Thyroid gland (tissue), 4 donors: ENCODE measurements around the gene DLGAP1. TPM values are rescaled to one million over a fixed set of nuclear protein-coding genes. Genes with fewer than 3 reads are reported as not detected.

Experiments
- DNase-seq, 2 donors: peaks; one replicate each; pipeline ENCODE4 v3.0.0-alpha.2; 2019
- H3K27ac ChIP-seq, 3 donors: fragments of 200-600 bp; sonication (generic); 1 replicate in 2 of 3; 2 replicates in 1 of 3; pipeline ENCODE4 v1.5.1; 2016 to 2019; ENCODE audit warnings: mild to moderate bottlenecking in 1 of 3, moderate library complexity in 1 of 3
- H3K27me3 ChIP-seq: fragments of 200-600 bp; sonication (generic); one replicate; pipeline ENCODE4 v1.5.1; 2019
- H3K36me3 ChIP-seq, 2 donors: fragments of 200-600 bp; sonication (generic); one replicate each; pipeline ENCODE4 v1.5.1; 2016 to 2019
- H3K4me1 ChIP-seq, 2 donors: fragments of 200-600 bp; sonication (generic); one replicate each; pipeline ENCODE4 v1.5.1; 2017 to 2019
- H3K4me3 ChIP-seq, 3 donors: fragments of 200-600 bp; sonication (generic); replicated peaks in 1 of 3; 1 replicate in 2 of 3; 2 replicates in 1 of 3; pipeline ENCODE4 v1.5.1; 2016; ENCODE audit warnings: mild to moderate bottlenecking in 1 of 3
- H3K9me3 ChIP-seq: fragments of 200-600 bp; sonication (generic); one replicate; pipeline ENCODE4 v1.5.1; 2017
- POLR2A ChIP-seq, 2 donors: fragments of 450-650 bp; IDR thresholded peaks; one replicate each; pipeline ENCODE4 v1.6.1; 2017; ENCODE audit warnings: antibody characterized with exemption in 2 of 2, mild to moderate bottlenecking in 2 of 2, moderate library complexity in 1 of 2
- WGBS, 2 donors: methylation state at CpG; one replicate each; pipeline ENCODE4 v1.1.5; 2017; 5-methylcytosine and 5-hydroxymethylcytosine counted together
- intact Hi-C: fragments of 100-400 bp; cut with DNase I; formaldehyde crosslinking; loops from one replicate; pipeline ENCODE4 v1.15.1; 2023
- total RNA-seq, 4 donors: library from RNA; depleted of rRNA; stranded (reverse); fragments of >200 nt; gene quantifications; one replicate each; pipeline ENCODE4 v1.2.3, GENCODE V29; 2016
- TF ChIP-seq, protein P1 (sequence below), 6 experiments: fragments of 200-600 bp in 3 of 6; fragments of 450-650 bp in 3 of 6; sonication (generic) in 3 of 6; IDR thresholded peaks; one replicate each; pipeline ENCODE4 v1.5.1; 2016 to 2019; ENCODE audit warnings: antibody characterized with exemption in 6 of 6, mild to moderate bottlenecking in 2 of 6, inconsistent platforms in 1 of 6, moderate library complexity in 1 of 6

DLGAP1 gene
- total RNA-seq, 4 donors from 2014 or later: 0.25 to 2.7 (median 0.77) TPM

DNA sequence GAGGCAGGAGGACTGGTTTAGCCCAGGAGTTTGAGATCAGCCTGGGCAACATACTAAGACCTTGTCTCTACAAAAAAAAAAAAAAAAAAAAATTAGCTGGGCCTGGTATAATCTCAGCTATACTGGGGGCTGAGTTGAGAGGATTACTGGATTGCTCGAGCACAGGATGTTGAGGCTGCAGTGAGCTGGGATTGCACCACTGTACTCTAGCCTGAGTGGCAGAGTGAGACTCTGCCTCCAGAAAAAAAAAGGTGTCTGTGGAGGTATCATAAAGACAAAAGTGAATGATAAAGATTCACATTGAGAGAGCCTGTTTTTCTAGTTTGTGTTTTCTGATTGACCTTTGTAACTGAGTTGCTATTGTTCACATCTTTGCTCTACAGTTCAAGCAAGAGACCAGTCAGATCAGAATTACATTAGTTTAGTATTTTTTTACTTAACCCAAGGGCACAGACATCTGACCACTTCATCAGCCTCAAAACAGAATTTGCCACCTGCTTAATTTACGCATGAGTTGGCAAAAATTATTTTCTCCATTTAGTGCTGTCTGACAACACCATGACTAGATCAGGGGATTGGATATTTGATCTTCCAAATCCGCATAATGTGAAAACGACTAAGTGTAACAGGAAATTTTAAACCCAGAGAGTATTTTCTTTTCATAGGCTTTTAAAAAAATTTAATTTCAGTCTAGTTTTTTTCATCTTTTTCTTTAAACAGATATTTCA lies 734.1 kb downstream of the DLGAP1 start:
- no peak for DNase-seq
- TF ChIP-seq, protein P1, sequence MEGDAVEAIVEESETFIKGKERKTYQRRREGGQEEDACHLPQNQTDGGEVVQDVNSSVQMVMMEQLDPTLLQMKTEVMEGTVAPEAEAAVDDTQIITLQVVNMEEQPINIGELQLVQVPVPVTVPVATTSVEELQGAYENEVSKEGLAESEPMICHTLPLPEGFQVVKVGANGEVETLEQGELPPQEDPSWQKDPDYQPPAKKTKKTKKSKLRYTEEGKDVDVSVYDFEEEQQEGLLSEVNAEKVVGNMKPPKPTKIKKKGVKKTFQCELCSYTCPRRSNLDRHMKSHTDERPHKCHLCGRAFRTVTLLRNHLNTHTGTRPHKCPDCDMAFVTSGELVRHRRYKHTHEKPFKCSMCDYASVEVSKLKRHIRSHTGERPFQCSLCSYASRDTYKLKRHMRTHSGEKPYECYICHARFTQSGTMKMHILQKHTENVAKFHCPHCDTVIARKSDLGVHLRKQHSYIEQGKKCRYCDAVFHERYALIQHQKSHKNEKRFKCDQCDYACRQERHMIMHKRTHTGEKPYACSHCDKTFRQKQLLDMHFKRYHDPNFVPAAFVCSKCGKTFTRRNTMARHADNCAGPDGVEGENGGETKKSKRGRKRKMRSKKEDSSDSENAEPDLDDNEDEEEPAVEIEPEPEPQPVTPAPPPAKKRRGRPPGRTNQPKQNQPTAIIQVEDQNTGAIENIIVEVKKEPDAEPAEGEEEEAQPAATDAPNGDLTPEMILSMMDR (IDR thresholded peaks at IDR 0.05): no peak
- no peak for TF ChIP-seq POLR2A (IDR thresholded peaks at IDR 0.05)
- no peak overlapping the region for H3K4me3 ChIP-seq
- peaks cover 45 to 52% of the 10 kb centered on the region in 2 donors for H3K4me1 ChIP-seq
- H3K9me3 ChIP-seq: no peaks in the 10 kb centered on the region
- H3K36me3 ChIP-seq: no peaks in the 10 kb centered on the region
- H3K27ac ChIP-seq: peak overlapping the region in 2 of 3 donors; percentile 4 to 47
- intact Hi-C loops: no loop called here
- H3K27me3 ChIP-seq: no peaks in the 10 kb centered on the region
- WGBS, 2 donors: 89 to 91% methylated on average over 4 of the region's 4 CpGs

DNA sequence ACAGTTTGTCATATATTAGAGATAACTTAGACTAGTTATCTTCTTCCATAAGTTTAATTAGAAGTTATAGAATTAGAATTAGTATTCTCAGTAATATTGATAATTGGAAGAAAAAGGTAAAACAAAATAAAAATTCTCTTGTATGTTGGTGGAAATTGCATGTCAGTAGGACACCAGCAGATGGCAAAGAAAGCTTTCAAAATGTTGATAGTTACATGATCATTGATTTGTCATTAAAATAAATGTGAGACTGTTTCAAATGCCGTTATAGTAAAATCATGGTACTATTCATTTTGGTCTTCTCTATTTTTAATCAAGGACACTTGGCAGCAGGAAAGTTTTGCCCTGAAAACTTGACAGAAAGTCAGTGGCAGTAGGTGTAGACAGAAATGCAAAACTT lies 734.9 kb downstream of the DLGAP1 start:
- Histone ChIP-seq H3K4me1 (peaks cover 51 to 55% of the 10 kb centered on the region in 2 donors), H3K27ac (no peak overlapping the region), H3K27me3 (no peaks in the 10 kb centered on the region), H3K4me3 (no peak overlapping the region), H3K9me3 (no peaks in the 10 kb centered on the region), H3K36me3 (no peaks in the 10 kb centered on the region)
- 83 to 88% methylated on average over 1 of the region's 1 CpG for WGBS, 2 donors
- TF ChIP-seq, protein P1 (IDR thresholded peaks at IDR 0.05): no peak
- TF ChIP-seq POLR2A (IDR thresholded peaks at IDR 0.05): no peak
- intact Hi-C loops: no loop called here
- no peak for DNase-seq

DNA sequence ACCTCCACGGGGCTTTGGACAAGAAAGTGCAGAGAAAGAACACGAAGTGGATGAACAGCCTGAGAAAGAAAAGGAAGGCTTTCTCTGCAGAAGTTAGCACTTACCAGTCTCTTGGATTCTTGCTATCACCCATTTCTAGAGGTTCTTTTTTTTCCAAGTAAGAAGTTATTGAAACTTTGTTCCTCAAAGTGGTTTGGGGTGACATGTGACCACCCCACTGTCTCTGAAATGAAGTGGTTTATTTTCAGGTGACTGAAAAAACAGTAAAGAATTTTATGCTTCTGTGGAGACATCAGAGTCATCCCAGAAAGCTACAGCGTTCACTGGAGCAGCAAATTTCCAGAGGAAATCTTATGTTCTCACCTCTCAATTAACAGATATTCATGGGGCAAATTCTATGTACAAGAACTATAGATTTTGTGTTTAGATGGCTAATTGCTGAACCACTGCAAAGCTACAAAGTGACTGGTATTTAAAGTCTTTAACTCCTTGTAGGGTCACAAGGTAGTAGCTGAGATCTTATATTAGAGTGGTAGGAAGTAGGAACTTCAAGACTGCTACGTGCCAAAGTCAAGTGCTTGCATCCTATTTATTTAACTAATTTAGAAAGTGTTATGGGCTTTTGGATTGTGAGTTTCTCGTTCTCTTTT lies 737.6 kb downstream of the DLGAP1 start:
- peak; percentile 36 to 43 for DNase-seq
- no peaks in the 10 kb centered on the region for H3K27me3 ChIP-seq
- TF ChIP-seq POLR2A (IDR thresholded peaks at IDR 0.05): no peak
- TF ChIP-seq, protein P1 (IDR thresholded peaks at IDR 0.05): no peak
- H3K27ac ChIP-seq: peak overlapping the region; percentile 59 to 64 (median 63)
- H3K36me3 ChIP-seq: no peaks in the 10 kb centered on the region
- 25 to 32% methylated on average over 5 of the region's 5 CpGs for WGBS, 2 donors
- peaks cover 35 to 38% of the 10 kb centered on the region in 2 donors for H3K4me1 ChIP-seq
- H3K4me3 ChIP-seq: no peak overlapping the region
- intact Hi-C loops: no loop called here
- H3K9me3 ChIP-seq: no peaks in the 10 kb centered on the region

DNA sequence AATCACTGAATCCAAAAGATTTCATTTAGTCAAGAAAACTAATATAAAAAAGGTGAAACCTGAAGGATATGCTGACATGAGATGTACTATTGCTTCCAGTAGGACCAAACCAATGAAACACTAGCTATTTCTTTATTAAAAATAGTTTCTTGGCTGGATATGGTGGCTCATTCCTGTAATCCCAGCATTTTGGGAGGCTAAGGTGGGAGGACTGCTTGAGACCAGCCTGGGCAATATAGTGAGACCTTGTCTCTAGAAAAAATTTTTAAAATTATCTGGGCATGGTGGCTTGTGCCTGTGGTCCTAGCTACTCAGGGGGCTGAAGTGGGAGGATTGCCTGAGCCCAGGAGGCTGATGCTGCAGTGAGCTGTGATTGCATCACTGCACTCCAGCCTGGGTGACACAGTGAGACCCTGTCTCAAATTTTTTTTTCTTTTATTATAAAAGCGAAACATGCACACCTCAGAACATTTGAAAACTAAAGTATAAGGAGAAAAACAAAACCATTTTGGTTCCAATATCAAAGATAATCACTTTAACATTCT lies 738.9 kb downstream of the DLGAP1 start:
- Histone ChIP-seq H3K4me3 (no peak overlapping the region), H3K9me3 (no peaks in the 10 kb centered on the region), H3K36me3 (no peaks in the 10 kb centered on the region), H3K27me3 (no peaks in the 10 kb centered on the region), H3K4me1 (peaks cover 29 to 41% of the 10 kb centered on the region in 2 donors), H3K27ac (peak overlapping the region; percentile 43 to 59 (median 58))
- intact Hi-C loops: no loop called here
- no peak for TF ChIP-seq POLR2A (IDR thresholded peaks at IDR 0.05)
- TF ChIP-seq, protein P1 (IDR thresholded peaks at IDR 0.05): no peak
- 87 to 93% methylated on average over 1 of the region's 1 CpG for WGBS, 2 donors
- DNase-seq: no peak
